Measurements from ENCODE around the gene SRPRB.

Gene SRPRB

DNA sequence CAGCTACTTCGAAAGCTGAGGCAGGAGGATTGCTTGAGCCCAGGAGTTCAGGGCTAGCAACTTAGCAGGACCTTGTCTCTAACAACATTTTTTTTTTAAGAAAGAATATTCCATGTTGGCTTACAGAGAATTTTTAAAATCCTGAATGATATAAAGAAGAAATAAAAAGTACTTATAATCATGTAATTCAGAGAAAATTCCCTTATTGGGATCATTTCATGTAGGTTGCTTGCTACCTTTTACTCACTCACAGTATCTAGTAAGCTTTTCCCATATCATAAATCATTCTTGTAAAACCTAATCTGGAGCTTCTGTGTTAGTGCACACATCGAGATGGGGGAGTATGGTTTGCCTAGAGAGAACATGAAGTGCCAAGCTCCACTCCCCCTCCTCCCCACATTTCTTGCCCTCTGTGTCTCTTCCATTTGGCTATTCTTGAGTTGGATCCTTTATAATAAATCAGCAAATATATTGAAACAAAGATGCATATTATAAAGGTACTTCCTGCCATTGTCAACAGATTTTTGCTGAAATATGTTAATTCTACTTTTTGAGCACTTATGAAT is 45.8 kb upstream of the SRPRB start:
- TF ChIP-seq CTCF (IDR thresholded peaks at IDR 0.05; ENCODE audit: borderline replicate concordance, insufficient read depth, low read depth, low read length): no peak
- no peak overlapping the region for H3K4me3 ChIP-seq (ENCODE audit: low read depth, low read length)

DNA sequence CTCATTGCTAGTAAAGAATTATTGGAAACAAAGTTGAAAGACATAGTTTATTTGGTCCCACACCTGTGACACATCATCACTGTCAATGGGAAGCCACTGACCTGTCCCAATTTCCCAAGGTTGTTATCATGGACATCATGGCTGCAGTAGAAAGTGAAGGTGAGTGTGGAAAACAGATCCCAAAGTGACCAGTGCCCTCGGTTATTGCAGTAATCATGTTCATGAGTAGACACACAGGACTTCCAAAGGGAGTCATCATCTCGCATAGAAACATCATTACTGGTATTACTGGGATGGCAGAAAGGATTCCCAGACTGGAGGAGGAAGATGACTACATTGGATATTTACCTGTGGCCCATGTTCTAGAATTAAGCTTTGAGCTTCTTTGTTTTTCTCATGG is 44.7 kb upstream of the SRPRB start:
- TF ChIP-seq CTCF (IDR thresholded peaks at IDR 0.05; ENCODE audit: borderline replicate concordance, insufficient read depth, low read depth, low read length): no peak
- H3K4me3 ChIP-seq (ENCODE audit: low read depth, low read length): no peak overlapping the region

DNA sequence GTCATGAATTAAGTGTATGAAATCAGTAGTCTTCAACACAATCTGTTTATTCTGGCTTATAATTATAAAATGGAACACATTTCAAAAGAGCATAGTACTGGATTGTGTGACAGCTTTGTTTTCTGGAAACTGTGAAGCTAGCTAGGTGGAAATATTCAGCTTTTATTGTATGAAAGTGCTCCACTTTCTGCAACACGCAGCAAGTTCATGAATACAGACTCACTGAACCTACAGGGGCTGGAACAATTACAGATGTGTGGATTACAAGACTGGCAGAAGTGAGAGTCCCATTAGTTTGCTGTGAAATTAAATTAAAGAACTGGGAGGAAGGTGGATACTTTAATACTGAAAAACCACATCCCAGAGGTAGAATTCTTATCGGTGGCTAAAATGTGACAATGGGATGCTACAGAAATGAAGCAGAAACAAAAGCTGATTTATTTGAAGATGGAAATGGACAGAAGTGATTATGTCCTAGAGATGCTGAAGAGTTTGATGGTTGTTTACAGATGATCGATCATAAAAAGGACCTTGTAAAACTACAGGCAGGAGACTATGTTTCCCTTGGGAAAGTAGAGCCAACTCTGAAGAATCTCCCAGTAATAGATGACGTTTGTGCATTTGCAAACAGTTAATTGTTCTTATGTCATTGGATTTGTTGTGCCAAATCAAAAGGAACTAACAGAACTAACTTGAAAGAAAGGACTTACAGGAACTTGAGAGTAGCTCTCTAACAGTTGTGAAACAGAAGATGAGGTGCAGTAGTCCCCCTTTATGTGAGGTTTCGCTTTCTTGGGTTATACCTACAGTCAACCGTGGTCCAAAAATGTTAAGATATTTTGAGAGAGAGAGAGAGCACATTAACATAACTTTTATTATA is 43.8 kb upstream of the SRPRB start:
- H3K4me3 ChIP-seq (ENCODE audit: low read depth, low read length): no peak overlapping the region
- no peak for TF ChIP-seq CTCF (IDR thresholded peaks at IDR 0.05; ENCODE audit: borderline replicate concordance, insufficient read depth, low read depth, low read length)

GRCh38 chr3:133762539-133762938 is 43.1 kb upstream of the SRPRB start:
- TF ChIP-seq CTCF (IDR thresholded peaks at IDR 0.05; ENCODE audit: borderline replicate concordance, insufficient read depth, low read depth, low read length): no peak
- no peak overlapping the region for H3K4me3 ChIP-seq (ENCODE audit: low read depth, low read length)

DNA sequence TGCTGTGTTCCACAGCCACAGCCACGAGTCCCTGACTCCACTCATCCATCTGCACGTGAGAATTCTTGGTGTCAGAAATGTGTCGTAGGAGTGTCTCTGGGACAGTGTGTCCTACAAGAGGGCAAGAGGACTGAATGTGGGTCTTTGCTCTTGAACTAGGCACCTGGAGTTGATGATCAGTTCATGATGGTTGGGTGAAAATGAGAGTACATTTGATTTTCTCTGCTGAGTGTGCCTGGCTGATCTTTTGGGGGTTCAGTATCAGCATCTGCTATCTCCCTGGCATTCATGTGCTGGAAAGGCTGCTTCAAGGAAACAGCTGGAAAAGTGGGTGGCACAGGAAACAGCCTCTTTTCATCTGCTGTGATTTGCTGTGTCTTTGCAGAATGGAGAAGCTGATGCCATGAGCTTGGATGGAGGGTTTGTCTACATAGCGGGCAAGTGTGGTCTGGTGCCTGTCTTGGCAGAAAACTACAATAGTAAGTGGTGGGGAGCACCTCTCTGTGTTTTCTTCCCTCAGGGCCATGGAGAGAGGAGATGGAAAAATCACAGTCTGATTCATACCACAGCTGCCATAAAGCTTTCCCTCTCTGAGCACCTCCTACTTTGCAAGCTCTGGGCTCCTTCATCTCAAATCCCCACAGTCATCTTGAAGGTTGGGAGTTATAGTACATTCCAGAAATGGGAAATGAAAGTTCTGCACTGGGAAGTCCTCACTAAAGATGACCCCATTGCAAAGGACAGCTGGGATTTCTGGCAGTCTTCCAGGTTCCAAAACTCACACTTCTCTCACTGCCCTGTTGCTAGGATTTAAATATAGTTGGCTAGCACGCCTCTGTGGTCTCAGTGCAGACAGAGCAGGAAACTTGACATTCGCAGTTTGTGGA is 41.6 kb upstream of the SRPRB start:
- TF ChIP-seq CTCF (IDR thresholded peaks at IDR 0.05; ENCODE audit: borderline replicate concordance, insufficient read depth, low read depth, low read length): no peak
- no peak overlapping the region for H3K4me3 ChIP-seq (ENCODE audit: low read depth, low read length)

GRCh38 chr3:133765256-133765655 is 40.4 kb upstream of the SRPRB start:
- TF ChIP-seq CTCF (IDR thresholded peaks at IDR 0.05; ENCODE audit: borderline replicate concordance, insufficient read depth, low read depth, low read length): no peak
- H3K4me3 ChIP-seq (ENCODE audit: low read depth, low read length): no peak overlapping the region

Measured in GM12875 (cell line).